GM18499 (cell line): ENCODE data around the gene GATB.

Experiments
- ATAC-seq: cut with Tn5 transposase; IDR thresholded peaks from one replicate; pipeline ENCODE4 v1.9.1; 2021; ENCODE audit warnings: moderate number of reproducible peaks; ENCODE audit not compliant: insufficient read depth, unreplicated experiment

Gene GATB

DNA sequence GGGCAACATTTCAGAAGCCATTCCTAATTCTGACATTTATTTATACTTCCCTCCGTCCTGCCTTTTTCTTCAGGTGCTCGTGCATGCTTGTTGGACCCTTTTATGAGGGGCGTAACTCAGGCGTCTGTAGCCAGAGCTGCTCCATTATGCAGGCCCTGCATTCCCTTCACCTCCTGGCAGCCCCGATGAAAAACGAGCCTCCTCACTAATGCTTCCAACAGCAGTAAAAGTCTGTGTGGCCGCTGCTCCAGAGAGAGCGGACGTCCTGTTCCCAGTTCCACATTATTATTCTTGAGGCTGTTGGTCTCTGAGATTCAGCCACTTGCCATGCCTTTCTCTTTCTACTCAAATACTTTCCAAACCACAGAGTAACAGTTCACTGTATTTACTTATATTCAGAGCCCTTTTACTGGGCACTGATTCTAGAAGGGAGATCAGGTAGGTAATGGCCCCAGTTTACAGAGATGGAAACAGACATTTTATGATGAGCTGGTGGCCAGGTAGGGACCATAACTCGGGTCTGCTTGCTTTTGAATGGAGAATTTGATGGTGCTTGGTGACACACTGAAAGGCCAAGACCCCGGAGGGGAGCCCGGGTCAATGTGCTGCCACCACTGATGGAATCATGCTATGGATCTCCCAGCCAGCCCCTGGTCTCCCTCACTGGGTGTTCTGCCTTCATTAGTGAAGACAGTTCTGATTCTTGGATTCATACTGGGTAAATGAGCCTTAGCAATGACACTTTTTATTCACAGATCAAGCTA lies 101.0 kb downstream of the GATB start:
- no peak for ATAC-seq

DNA sequence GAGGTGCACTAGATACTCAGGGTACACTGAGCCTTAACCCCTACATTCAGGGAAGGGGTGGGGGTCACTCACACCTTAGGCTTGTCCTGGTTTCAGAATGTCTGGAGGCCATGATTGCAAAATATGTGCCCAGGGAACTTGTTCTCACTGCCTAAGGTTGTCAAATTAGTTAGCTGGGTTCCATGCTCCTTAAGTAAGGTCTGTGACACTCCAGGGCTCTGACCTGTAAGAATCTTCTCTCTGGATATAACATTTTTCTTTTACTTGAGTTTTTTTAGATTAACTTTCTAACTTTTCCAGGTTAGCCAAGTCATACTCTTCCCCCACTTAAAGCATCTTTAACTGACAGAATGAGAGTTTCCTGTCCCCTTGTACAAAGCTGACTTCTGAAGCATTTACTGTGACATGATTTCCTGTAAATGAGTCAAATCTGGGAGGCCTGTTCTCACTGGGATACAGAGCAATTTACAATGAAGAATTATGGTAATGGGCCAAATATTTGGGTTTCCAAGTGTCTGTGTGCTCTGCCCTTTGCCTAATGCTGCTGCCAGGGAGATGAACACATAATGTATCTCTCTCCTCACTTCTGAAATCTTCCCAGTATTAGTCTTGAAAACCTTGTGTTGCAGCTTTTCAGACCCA lies 101.7 kb downstream of the GATB start:
- no peak for ATAC-seq

DNA sequence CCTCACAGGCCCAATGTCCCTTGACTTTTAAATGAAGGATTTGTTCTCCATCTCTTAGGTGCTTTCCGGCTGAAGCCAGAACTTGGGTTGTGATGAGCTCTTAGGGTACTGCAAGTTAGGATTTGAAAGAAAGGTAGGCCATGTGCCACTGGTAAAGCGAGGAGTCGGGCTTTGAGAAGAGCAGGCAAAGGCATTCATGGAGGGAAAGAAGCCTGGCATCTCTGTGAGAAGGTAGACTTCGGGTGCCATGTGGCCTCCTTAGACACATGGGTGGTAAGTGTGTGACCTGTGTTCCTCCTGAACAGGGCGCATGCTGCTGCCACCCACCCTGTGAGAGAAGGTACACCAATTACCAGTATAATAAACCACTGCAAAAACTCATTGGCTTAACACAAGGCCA lies 102.9 kb downstream of the GATB start:
- no peak for ATAC-seq

DNA sequence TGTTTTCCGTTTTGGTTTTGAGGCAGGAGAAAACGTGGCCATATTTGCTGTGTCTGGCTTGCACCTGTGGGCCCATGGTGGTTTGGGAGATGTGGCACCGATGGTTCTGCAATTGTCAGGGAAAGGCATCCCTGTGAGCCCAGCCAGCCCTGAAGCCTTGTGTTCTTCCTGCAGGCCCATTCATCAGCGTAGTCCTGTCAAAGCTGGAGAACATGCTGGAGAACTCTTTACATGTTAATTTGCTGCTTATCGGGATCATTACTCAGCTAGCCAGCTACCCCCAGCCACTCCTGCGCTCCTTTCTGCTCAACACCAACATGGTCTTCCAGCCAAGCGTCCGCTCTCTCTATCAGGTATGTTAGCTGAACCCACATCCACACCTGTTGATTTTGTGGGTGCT lies 104.7 kb downstream of the GATB start:
- ATAC-seq, result no peak

DNA sequence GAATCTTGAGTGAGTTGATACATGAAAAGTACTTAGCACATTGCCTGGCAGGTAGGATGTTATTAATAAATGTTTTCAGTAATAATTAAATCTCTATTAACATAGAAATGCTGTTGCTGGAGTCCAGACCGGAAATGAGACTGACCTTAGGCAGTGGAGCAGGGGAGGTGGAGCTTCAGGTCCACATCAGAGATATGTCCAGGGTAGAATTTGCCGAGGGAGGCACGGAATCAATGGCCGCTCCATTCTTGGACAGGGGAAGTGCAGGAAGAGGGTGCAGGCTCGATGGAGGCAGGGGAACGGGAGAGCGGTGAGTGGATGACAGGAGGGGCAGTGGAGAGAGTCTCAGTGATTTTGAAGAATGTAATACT lies 107.3 kb downstream of the GATB start:
- no peak for ATAC-seq

DNA sequence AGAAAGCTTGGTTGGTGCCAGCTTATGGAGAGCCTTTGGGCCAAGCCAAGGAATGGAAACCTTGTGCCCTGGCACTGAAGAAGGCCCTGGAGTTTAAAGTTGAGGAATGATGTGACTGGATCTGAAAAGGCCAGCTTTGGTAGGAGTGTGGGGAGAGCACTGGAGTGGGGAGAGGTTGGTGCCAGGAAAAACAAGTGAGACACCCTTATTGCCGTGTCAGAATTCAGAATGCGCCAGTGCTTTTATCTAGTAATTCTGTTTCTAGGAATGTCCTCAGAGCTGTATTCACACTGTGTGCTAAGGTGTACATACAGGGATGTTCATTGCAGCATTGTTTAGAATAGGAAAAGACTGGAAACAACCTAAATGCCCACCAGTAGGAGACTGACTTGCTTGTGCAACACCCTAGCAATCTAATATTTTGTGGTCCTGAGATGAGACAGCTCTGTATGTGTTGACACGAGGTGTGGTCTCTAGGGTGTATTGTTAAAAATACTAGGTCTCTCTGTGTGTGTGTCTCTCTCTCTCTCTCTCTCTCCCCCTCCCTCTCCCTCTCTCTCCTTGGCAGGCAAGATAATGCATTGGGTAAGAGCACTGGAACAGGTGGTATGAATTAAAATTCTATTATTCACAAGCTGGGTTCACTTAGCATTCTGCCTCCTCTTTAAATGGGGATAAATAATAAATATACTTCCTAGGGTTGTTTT lies 107.8 kb downstream of the GATB start:
- no peak for ATAC-seq

DNA sequence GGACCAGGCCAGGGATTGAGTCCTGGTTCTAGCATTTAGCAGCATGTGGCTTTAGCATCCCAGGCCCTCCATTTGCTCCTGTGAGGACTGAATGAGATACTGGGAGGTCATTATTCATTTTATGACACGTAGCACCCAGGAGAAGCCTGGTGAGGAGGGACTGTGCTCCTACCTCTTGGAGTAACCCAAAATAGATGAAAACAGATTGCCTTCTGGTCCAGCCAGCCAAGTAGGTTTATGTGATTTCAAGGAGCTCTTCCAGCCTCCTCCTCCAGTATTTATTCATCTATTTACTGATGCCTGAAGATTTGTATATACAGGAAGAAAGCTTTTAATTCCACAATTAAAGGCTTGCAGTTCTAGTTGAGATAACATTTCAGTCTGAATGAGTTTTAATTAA lies 109.3 kb downstream of the GATB start:
- no peak for ATAC-seq

DNA sequence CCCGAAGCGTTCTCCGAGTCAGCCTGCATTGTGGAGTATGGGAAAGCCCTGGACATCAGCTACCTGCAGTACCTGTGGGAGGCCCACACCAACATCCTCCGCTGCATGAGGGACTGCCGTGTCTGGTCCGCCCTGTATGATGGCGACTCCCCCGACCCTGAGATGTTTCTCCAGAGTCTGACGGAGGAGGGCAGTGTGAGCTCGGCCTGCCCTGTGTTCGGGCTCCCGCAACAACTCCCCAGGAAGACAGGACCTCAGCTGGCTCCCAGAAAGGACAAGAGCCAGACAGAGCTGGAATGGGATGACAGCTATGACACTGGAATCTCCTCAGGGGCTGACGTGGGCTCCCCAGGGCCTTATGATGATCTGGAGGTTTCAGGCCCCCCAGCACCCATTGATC lies 111.3 kb downstream of the GATB start:
- no peak for ATAC-seq

DNA sequence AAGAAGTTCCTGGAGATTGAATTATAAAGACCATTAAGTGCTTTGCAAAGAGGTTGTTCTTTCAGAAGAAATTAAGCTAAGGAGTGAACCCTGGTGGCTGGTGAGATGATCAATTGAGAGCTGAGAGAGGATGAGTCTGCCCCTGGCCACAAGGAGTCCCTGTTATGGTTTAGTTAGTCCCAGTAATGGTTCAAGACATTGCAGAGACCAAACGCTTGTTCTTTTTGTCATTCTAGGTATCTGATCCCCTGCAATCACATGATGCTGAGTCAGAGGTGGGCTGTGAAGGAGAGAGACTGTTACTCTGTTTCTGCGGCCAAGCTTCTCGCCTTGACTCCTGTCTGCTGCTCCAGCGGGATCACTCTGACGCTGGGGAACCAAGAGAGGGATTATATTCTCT lies 114.5 kb downstream of the GATB start:
- no peak for ATAC-seq

DNA sequence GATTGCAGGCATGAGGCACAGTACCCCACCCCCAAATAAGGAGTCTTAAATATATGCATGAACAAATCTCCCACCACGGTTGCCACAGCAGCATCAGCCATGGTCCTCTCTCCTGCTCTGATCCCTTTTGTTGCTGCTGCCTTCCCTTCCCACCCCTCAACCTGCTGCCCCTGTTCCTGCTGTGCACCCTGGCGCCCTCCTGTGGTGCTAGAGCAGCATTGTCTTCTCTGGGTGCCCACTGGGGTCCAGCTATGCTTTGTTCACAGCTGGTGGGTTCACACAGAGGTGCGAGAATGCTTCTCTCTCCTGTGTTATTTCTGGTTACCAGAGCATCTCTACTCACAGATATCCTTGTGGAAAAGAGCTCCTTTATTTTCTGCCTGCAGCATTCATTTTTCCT lies 116.2 kb downstream of the GATB start:
- ATAC-seq, result no peak

DNA sequence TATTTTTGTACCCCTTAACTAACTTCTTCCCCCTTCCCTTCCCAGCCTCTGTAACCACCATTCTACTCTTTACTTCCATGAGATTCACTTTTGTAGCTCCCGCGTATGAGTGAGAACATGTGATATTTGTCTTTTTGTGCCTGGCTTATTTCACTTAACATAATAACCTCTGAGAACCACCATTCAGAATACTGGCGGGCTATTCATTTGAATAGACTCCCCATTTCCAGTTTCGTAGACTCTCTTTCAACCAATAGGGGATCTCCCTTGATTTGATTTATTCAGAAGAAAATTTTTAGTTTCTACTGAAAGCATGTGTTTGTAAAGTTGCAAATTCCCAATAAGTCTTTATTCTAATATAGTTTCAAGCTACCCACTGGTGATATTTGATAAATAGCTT lies 117.2 kb downstream of the GATB start:
- no peak for ATAC-seq

DNA sequence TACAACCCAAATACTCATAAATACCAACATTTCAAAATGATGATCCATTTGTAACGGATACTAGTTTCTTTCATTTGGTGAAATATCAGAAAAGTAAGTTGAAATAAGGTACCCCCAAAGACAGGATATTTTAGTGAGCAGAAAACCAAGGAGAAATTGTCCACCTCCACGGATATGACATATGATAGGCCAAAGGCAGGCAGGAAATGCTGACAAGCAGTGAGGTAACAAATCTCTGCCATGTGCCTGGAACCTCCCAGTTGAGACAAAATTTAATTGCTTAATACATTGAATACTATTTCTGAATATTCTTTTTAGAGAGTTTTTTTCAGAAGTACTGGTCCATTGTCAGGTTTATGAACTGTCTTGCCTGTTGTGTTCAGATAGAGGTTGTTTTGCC lies 118.8 kb downstream of the GATB start:
- ATAC-seq, result no peak

DNA sequence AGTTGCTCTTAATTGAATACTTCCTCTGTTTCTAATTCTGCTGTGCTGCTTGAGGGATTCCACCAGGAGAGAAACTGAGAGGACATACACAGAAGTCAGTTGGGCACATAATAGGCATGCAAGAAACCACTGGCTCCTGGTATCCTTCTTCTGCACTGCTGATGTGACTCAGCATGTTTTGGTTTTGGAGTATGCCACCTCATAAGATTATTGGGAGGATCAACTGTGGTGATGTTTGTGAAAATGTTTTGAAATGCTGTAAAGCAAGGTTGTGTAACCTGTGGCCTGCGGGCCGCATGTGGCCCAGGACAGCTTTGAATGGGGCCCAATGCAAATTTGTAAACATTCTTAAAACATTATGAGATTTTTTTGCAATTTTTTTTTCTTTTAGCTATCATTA lies 119.6 kb downstream of the GATB start:
- ATAC-seq, result no peak

DNA sequence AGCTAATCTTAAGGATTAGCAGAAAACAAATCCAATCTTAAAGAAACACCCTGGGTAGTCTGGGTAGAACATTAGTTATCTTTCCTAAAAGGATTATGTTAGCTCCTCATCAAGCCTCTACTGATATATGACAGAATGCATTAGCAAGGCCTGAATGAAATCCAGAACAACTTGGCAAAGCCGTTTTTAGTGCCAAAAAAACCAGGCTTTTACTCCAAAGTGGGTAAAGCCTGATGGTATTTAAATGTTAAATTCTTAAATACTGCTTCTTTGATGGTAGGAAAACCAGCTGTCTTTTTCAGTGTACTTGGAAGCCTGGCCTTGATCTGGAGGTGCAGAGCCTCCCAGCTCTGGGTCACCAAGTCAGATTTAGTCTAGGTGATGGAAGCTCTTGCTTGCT lies 120.4 kb downstream of the GATB start:
- ATAC-seq, result no peak

DNA sequence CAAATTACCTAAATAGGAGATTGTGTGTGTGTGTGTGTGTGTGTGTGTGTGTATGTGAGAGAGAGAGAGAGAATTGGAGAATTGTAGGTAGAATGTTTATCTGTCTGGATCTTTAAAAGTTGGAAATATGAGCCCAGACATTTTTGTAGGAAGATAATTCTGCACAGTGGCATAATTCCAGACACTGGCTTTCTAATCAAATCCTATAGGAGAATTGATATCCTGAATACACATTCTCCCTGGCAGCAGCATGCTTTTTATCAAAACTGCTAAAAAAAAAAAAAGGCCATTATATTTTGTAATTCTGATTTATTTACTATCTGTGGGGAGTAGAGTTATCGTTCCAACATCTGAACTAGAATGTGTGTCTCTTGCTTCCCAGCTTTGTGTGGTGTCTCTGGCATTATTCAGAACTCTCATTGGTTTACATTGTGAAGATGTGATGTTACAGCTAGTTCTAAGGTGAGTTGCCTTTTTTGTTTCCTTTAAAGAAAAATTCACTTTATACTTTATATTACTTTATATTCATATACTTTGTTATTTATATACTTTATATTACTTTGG lies 122.4 kb downstream of the GATB start:
- ATAC-seq, result no peak

DNA sequence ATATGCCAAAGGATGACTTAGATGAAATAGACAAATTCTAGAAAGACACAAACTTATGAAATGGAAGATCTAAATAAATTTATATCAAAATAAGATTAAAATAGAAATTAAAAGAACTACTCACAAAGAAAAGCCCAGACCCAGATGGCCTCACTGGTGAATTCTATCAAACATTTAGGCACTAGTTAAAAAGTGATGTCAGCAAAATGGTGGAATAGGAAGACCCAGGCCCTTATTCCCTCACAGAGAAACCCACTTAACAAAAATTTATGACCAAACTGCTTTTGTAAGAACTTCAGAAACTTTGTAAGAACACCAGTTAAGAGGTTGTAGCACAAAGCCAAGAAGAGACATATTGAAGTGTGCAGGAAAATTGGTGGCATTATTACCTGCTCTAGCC lies 129.5 kb downstream of the GATB start:
- ATAC-seq, result no peak

DNA sequence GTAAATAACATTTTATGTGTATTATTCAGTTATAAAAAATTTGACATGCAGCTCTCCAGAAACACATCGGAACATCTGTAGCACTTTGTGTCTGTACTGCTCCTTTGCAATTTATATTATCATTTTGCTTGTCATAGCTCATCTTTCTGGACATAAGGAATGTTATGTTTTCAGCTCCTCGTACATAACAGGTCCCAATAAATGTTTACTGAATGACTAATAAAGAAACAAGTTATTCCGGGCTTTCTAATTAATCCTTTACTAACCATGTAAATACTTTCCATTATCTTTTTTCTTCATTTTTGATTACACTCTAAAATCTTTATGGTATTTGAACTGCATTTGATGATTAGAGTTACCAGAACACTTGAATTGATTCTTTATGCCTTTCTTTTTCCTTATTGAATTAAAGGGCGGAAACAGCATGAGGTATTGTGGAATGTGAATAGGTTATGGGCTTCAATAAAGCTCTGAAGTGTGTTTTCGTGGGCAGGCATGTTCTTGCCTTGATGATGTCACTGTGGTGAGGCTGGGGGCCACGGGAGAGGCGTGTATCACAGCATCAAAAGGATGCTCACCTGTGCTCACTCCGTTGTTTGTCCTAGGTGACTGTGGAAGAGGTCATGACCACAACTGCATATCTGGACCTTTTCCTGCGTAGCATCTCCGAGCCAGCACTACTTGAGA lies 131.6 kb downstream of the GATB start:
- ATAC-seq, result no peak

DNA sequence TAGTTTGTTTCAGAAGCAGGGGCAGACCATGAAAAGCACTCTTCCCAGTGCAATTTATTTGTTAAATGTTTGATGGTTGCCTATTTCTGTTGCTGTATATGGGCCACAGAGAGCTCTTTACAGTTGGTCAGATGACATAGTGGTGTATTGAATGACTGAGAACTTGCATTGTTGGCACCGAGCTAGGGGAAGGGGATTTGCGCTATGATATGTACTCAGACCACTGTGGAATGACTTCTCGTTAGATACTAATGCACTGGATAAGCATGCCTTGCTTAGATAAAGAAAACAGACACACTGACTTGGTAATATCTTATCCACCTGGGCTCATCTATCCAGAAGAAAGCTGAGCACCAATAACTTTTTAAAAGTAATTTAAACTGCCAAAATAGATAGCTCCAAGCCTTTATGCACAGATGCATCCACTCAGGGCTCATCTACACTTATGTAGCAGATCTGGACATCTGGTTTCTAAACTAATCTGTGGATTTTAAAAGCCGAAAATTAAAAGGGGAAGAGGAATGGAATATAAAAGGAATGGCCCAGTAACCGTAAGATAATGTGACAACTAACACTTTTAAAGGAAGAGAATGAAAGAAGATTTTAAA lies 132.7 kb downstream of the GATB start:
- no peak for ATAC-seq

DNA sequence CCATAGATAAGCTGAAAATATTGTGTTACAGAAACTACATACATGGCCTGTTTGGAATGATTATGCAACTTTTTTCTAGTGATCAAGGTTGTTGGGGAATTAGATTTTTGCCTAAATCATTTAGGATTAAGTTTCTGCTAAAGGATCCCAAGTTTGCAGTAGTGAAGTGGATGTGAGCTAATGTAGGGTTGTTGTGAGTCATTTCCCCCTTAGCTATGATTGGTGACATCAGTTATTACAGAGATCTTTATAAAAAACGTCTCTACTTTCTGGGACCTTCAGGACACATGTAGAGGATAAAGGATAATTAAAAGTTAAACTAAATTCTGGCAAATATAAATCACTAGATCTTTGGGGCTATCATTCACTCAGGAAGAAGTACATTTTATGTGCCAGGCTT lies 133.3 kb downstream of the GATB start:
- ATAC-seq, result no peak

DNA sequence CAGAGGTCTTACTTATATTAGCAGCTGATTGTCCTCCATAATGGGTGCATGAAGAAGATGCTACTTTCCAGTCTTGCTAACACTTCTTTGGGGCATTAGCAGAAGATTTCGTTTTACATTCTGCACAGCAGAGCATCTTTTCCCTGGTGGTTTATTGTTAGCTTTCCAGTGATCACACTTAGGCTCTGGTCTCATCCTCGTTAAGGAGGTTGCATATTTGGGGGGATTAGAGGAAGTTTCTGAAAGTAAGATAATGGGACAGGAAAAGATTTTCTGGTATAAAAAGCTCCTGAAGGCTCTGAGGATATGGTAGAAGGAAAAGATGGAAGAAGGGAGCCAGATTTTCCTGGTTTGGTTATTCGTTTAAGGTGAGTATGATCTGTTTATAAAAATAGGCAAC lies 134.1 kb downstream of the GATB start:
- ATAC-seq, result no peak
